HCT116 (cell line): Measurements from ENCODE around the gene AHNAK. TPM values are rescaled to one million over a fixed set of nuclear protein-coding genes. Genes with fewer than 3 reads are reported as not detected.

Source experiments
- ATAC-seq: fragments of 200-7000 bp; cut with Tn5 transposase; 2 replicates; pipeline ENCODE4 v1.9.1; 2020; ENCODE audit warnings: mild to moderate bottlenecking, moderate library complexity
- BruUV-seq: library from RNA; stranded (reverse); fragments of 400-500 nt; replicated peaks from 2 replicates; lab custom pipeline; 2021; lab: Mats Ljungman, UMichigan
- CTCF ChIA-PET: fragments of 300-600 bp; sonication (Branson Sonifier 250); formaldehyde crosslinking; loops from one replicate; lab custom pipeline; 2021; ENCODE audit warnings: antibody characterized with exemption; lab: Charles Lee
- POLR2A ChIA-PET: fragments of 300-600, 350-600 bp; sonication (Branson Sonifier 250); formaldehyde crosslinking; loops from one replicate; lab custom pipeline; 2021; ENCODE audit warnings: antibody characterized with exemption; lab: Charles Lee
- RAD21 ChIA-PET, 2 experiments: fragments of 300-600 bp; sonication (Branson Sonifier 250); formaldehyde crosslinking; loops; one replicate each; lab custom pipeline; 2023; ENCODE audit warnings: low total read pairs in 2 of 2; ENCODE audit not compliant: uncharacterized antibody in 2 of 2, unreplicated experiment in 2 of 2, low non-redundant PET in 1 of 2; lab: Charles Lee
- DNase-seq: peaks from one replicate; pipeline ENCODE4 v3.0.0-alpha.2; 2010; ENCODE audit warnings: low read depth, low spot score
- H2AFZ ChIP-seq: fragments of 200-600 bp; shearing (Covaris generic), sonication (generic); 2 replicates; pipeline ENCODE4 v1.6.1; 2017; ENCODE audit warnings: low read depth, mixed run types, mixed read lengths, antibody characterized with exemption, low read length; ENCODE audit not compliant: poor library complexity, severe bottlenecking
- H3K27ac ChIP-seq: 2 replicates; pipeline ENCODE4 v1.5.1; 2012; ENCODE audit warnings: low read depth, low read length
- H3K27me3 ChIP-seq: fragments of 200-600 bp; sonication (generic); 2 replicates; pipeline ENCODE4 v1.6.1; 2016; ENCODE audit warnings: mixed run types, low read length, mixed read lengths; ENCODE audit not compliant: insufficient read depth
- H3K36me3 ChIP-seq, 2 experiments: fragments of 200-500 bp in 1 of 2; fragments of 200-600 bp in 1 of 2; sonication (Bioruptor generic) in 1 of 2; sonication (generic) in 1 of 2; 2 replicates each; pipeline versions ENCODE4 v1.5.1 to v1.6.1; 2014 to 2016; ENCODE audit warnings: low read length in 2 of 2, inconsistent platforms in 1 of 2, mixed read lengths in 1 of 2, mixed run types in 1 of 2; ENCODE audit not compliant: insufficient read depth in 2 of 2, control insufficient read depth in 1 of 2
- H3K4me1 ChIP-seq, 2 experiments: fragments of 200-600 bp in 1 of 2; sonication (generic) in 1 of 2; 2 replicates each; pipeline versions ENCODE4 v1.5.1 to v1.6.1; 2012 to 2017; ENCODE audit warnings: low read length in 2 of 2, inconsistent platforms in 1 of 2, mild to moderate bottlenecking in 1 of 2, mixed read lengths in 1 of 2, mixed run types in 1 of 2, moderate library complexity in 1 of 2; ENCODE audit not compliant: insufficient read depth in 2 of 2, control insufficient read depth in 1 of 2
- H3K4me2 ChIP-seq: fragments of 200-600 bp; sonication (generic); 2 replicates; pipeline ENCODE4 v1.6.1; 2017; ENCODE audit warnings: mixed run types, low read length, mixed read lengths
- H3K4me3 ChIP-seq, 2 experiments: fragments of 200-600 bp in 1 of 2; sonication (generic) in 1 of 2; replicated peaks in 1 of 2; 2 replicates each; pipeline ENCODE4 v1.5.1; 2011 to 2016; ENCODE audit warnings: low read length in 2 of 2, control low read depth in 1 of 2, low read depth in 1 of 2, mild to moderate bottlenecking in 1 of 2, mixed read lengths in 1 of 2, mixed run types in 1 of 2
- H3K79me2 ChIP-seq: fragments of 200-600 bp; sonication (generic); 2 replicates; pipeline ENCODE4 v1.6.1; 2017; ENCODE audit warnings: mild to moderate bottlenecking, mixed run types, low read length, moderate library complexity, mixed read lengths; ENCODE audit not compliant: insufficient read depth
- H3K9ac ChIP-seq: fragments of 200-600 bp; sonication (generic); 2 replicates; pipeline ENCODE4 v1.6.1; 2016; ENCODE audit warnings: low read length, mixed read lengths
- H3K9me2 ChIP-seq: fragments of 200-600 bp; sonication (generic), shearing (Covaris generic); 2 replicates; pipeline ENCODE4 v1.6.1; 2017; ENCODE audit warnings: mixed run types, mild to moderate bottlenecking, moderate library complexity; ENCODE audit not compliant: insufficient read depth
- H3K9me3 ChIP-seq, 2 experiments: fragments of 200-500 bp in 1 of 2; fragments of 200-600 bp in 1 of 2; sonication (Bioruptor generic) in 1 of 2; sonication (generic) in 1 of 2; 2 replicates each; pipeline ENCODE4 v1.6.1; 2014 to 2017; ENCODE audit warnings: low read length in 2 of 2, mixed read lengths in 2 of 2, inconsistent platforms in 1 of 2, low read depth in 1 of 2, mild to moderate bottlenecking in 1 of 2, mixed run types in 1 of 2, moderate library complexity in 1 of 2; ENCODE audit not compliant: control insufficient read depth in 1 of 2, insufficient read depth in 1 of 2
- H4K20me1 ChIP-seq: fragments of 200-600 bp; sonication (generic), shearing (Covaris generic); 2 replicates; pipeline ENCODE4 v1.6.1; 2017; ENCODE audit warnings: mixed run types, mild to moderate bottlenecking, moderate library complexity; ENCODE audit not compliant: insufficient read depth
- CBX3 ChIP-seq: IDR thresholded peaks from 2 replicates; pipeline ENCODE4 v1.6.1; 2012; ENCODE audit warnings: low read depth
- CEBPB ChIP-seq: IDR thresholded peaks from 2 replicates; pipeline ENCODE4 v1.6.1; 2012; ENCODE audit warnings: low read depth
- ELF1 ChIP-seq: IDR thresholded peaks from 2 replicates; pipeline ENCODE4 v1.6.1; 2012; ENCODE audit warnings: low read depth, borderline replicate concordance
- EZH2 ChIP-seq: fragments of 200-600 bp; sonication (generic); IDR thresholded peaks from 2 replicates; pipeline ENCODE4 v1.6.1; 2017; ENCODE audit warnings: antibody characterized with exemption, mixed run types
- EZH2phosphoT487 ChIP-seq: fragments of 200-600 bp; IDR thresholded peaks from 2 replicates; pipeline ENCODE4 v1.6.1; 2018; ENCODE audit warnings: antibody characterized with exemption, borderline replicate concordance
- JUND ChIP-seq: IDR thresholded peaks from 2 replicates; pipeline ENCODE4 v1.6.1; 2012
- POLR2A ChIP-seq: IDR thresholded peaks from 2 replicates; pipeline ENCODE4 v1.7.0; 2011; ENCODE audit warnings: borderline replicate concordance; ENCODE audit not compliant: insufficient read depth, insufficient read length; ENCODE audit errors: extremely low read depth
- SP1 ChIP-seq: IDR thresholded peaks from 2 replicates; pipeline ENCODE4 v1.6.1; 2012; ENCODE audit warnings: low read depth
- SRF ChIP-seq: IDR thresholded peaks from 2 replicates; pipeline ENCODE4 v1.6.1; 2012; ENCODE audit warnings: low read depth
- YY1 ChIP-seq: IDR thresholded peaks from 2 replicates; pipeline ENCODE4 v1.6.1; 2011; ENCODE audit warnings: low read length, low read depth, moderate library complexity, mild to moderate bottlenecking; ENCODE audit not compliant: insufficient replicate concordance; ENCODE audit errors: extremely low read depth
- intact Hi-C: fragments of 100-400 bp; cut with micrococcal nuclease; formaldehyde crosslinking; loops from 2 replicates; pipeline ENCODE4 v1.10.0; 2022
- total RNA-seq: library from RNA; stranded (reverse); gene quantifications from one replicate; pipeline ENCODE4 v1.2.1, GENCODE V29; 2021; ENCODE audit not compliant: unreplicated experiment
- TF ChIP-seq, protein P1 (sequence below), 3 experiments: fragments of 200-600 bp in 1 of 3; sonication (generic) in 1 of 3; IDR thresholded peaks in 2 of 3; conservative IDR thresholded peaks in 1 of 3; 2 replicates each; pipeline ENCODE4 v1.5.1; 2012 to 2017; ENCODE audit warnings: low read depth in 2 of 3, low read length in 2 of 3, antibody characterized with exemption in 1 of 3, borderline replicate concordance in 1 of 3, control low read depth in 1 of 3, mild to moderate bottlenecking in 1 of 3, mixed read lengths in 1 of 3, mixed run types in 1 of 3, moderate library complexity in 1 of 3; ENCODE audit not compliant: insufficient read depth in 1 of 3
- TF ChIP-seq, protein P2 (sequence below): IDR thresholded peaks from 2 replicates; pipeline ENCODE4 v1.6.1; 2012
- TF ChIP-seq, protein P3 (sequence below): IDR thresholded peaks from 2 replicates; pipeline ENCODE4 v1.6.1; 2012

The AHNAK gene
- total RNA-seq, 1 experiment from 2014 or later = 239 TPM

DNA sequence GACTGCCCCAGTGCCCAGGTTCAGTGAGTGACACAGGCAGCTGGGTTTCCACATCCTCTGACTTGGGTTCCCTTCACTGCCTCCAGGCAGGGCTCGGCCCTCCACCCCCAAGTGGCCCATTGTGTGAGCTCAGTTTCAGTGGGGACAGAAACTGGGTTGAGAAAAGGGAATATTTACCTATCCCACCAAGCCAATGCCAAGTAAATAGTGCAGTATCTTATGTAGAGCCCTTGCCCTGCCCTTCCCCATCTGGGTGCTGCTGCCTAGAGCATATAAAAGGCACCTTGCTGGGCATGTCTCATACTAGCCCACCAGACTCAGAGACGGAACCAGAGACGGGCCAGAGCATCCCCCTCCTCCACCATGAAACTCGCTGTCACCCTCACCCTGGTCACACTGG is 127.9 kb downstream of the AHNAK start, which contains the start of gene SCGB1A1 (continued):
- TF ChIP-seq, protein P1, sequence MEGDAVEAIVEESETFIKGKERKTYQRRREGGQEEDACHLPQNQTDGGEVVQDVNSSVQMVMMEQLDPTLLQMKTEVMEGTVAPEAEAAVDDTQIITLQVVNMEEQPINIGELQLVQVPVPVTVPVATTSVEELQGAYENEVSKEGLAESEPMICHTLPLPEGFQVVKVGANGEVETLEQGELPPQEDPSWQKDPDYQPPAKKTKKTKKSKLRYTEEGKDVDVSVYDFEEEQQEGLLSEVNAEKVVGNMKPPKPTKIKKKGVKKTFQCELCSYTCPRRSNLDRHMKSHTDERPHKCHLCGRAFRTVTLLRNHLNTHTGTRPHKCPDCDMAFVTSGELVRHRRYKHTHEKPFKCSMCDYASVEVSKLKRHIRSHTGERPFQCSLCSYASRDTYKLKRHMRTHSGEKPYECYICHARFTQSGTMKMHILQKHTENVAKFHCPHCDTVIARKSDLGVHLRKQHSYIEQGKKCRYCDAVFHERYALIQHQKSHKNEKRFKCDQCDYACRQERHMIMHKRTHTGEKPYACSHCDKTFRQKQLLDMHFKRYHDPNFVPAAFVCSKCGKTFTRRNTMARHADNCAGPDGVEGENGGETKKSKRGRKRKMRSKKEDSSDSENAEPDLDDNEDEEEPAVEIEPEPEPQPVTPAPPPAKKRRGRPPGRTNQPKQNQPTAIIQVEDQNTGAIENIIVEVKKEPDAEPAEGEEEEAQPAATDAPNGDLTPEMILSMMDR (IDR thresholded peaks at IDR 0.05 in 2 of 3, conservative IDR thresholded peaks at IDR 0.05 in 1 of 3; ENCODE audit: borderline replicate concordance in 1 of 3, insufficient read depth in 1 of 3, low read depth in 2 of 3, low read length in 2 of 3) = no peak
- no peak for TF ChIP-seq JUND
- TF ChIP-seq, protein P2, sequence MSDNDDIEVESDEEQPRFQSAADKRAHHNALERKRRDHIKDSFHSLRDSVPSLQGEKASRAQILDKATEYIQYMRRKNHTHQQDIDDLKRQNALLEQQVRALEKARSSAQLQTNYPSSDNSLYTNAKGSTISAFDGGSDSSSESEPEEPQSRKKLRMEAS = no peak

DNA sequence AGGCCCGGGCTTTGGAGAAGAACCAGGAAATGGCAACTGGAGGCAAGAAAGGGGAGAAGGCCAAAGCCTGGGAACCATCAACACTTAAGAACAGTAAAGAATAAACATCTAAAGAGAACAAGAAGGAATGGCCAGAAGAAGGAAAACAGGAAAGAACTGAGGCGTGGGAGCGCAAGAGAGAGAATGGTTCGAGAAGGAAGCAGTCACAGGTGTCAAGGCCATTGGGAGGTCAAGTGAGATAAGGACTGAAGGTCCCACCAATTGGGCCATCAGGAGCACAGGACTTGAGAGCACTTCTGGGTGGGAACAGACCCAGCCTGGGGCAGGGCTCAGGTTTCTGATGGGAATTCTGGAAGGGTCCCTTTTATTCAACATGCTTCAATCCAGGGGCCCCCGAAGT is 128.5 kb downstream of the AHNAK start:
- Histone ChIP-seq H3K9me3 (no peaks in the 10 kb centered on the region), H3K9me2 (no peaks in the 10 kb centered on the region), H3K4me3 (no peak overlapping the region), H3K9ac (no peak overlapping the region), H2AFZ (no peak overlapping the region), H3K4me2 (no peak overlapping the region), H3K79me2 (no peaks in the 10 kb centered on the region), H3K27me3 (no peaks in the 10 kb centered on the region), H3K36me3 (no peaks in the 10 kb centered on the region), H4K20me1 (no peaks in the 10 kb centered on the region), H3K27ac (no peak overlapping the region), H3K4me1 (no peaks in the 10 kb centered on the region)
- ATAC-seq (no peak), DNase-seq (no peak)
- no TSS peak for BruUV-seq
- no peak for TF ChIP-seq YY1
- TF ChIP-seq EZH2 = no peak
- TF ChIP-seq POLR2A = no peak
- no peak for TF ChIP-seq EZH2phosphoT487
- no peak for TF ChIP-seq CEBPB
- TF ChIP-seq CBX3 = no peak
- TF ChIP-seq SP1 = no peak
- no peak for TF ChIP-seq ELF1
- TF ChIP-seq SRF = no peak
- TF ChIP-seq, protein P3, sequence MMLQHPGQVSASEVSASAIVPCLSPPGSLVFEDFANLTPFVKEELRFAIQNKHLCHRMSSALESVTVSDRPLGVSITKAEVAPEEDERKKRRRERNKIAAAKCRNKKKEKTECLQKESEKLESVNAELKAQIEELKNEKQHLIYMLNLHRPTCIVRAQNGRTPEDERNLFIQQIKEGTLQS = no peak
- ChIA-PET CTCF (no interaction called here), POLR2A (no interaction called here), RAD21 (no interaction called here)
- intact Hi-C loops = no loop called here
